Stimulated activated naive CD4-positive, alpha-beta T cell treated with Interleukin-2 at 50 U/mL for 16 hours (primary cell): ENCODE measurements around the gene SCAMP4.

Experiments
- DNase-seq: peaks from one replicate; lab custom pipeline; 2025; lab: John Stamatoyannopoulos, UW

Gene SCAMP4, protein sequence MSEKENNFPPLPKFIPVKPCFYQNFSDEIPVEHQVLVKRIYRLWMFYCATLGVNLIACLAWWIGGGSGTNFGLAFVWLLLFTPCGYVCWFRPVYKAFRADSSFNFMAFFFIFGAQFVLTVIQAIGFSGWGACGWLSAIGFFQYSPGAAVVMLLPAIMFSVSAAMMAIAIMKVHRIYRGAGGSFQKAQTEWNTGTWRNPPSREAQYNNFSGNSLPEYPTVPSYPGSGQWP

DNA sequence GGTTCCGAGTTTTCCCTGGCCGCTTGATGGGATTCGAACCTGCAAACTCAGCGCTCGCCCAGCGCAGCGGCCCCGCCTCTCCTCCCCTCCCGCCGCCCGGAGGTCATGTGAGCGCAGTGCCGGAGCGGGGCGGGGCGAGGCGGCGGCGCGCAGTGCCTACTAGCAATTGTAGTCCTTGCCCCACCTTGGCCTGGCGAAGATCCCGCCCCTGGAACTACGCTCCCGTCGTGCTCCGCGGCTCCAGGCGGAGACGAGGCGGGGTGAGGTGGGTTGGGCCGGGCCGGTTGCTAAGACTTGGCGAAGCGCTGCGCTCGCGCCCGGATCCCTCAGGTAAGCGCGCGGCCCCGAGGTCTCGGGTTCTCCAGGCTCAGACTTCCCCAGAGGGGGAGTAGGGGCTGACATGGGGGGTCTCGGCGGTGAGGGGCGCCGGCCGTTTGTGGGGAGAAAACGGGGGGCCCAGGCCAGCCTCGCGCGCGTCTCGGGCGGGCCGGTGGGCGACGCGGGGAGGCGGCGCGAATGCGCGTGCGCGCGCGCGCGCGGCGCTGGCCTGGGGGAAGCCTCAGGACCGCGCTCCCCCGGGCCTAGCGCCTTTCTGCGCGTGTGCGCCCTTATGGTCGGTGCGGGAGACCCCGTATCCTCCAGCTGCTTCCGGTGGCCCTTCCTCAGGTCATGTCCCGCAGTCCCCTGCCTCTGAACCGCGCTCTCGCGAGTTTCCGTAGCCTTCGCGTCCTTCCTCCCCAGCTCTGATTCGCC is at the start of gene SCAMP4, which contains the start of gene ADAT3:
TSS of gene SCAMP4 (plus strand) at position 290 of the 753 bp plus-strand sequence. CDS start 9,621 bp downstream, outside the sequence.
TSS of gene ADAT3 (plus strand) at position 290 of the 753 bp plus-strand sequence. CDS start 6,649 bp downstream, outside the sequence.
- peak; percentile 99 for DNase-seq

DNA sequence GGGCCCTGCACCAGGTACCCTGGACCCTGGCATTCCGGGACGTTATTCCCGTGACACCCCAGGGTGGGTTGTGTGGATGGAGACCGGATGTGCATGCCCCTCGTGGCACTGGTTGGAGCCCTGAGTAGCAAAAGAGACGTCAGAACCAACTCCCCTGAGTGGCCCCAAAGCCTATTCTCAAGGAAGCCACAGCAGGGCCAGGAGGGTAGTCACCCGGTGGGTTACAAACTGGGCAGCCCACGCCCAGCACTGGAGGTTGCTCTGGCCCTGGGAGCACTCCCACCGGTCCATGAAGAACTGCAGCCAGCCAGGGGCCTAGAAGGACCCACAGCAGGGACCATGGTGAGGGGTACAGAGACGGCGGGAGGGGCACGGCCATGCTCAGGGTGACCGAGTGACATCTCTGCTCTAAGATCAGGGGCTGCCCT is 49.4 kb upstream of the SCAMP4 start:
- DNase-seq, result peak; percentile 33

DNA sequence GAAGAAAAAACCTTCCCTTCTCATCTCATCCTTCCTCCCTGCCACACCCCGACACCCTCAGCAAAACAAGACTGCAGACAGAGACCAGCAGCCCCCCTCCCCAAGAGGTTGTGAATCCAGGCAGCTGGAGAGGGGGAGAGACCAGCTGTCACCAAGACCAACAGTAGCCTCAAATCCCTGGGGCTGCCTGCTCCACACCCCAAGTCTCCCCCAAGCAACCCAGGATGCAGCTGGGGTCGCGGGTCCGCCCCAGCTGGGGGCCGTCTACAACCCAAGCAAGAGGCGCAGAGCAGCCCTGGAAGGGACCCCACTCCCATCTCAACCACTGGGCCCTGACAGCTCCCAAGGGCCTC is 48.9 kb upstream of the SCAMP4 start:
- no peak for DNase-seq

DNA sequence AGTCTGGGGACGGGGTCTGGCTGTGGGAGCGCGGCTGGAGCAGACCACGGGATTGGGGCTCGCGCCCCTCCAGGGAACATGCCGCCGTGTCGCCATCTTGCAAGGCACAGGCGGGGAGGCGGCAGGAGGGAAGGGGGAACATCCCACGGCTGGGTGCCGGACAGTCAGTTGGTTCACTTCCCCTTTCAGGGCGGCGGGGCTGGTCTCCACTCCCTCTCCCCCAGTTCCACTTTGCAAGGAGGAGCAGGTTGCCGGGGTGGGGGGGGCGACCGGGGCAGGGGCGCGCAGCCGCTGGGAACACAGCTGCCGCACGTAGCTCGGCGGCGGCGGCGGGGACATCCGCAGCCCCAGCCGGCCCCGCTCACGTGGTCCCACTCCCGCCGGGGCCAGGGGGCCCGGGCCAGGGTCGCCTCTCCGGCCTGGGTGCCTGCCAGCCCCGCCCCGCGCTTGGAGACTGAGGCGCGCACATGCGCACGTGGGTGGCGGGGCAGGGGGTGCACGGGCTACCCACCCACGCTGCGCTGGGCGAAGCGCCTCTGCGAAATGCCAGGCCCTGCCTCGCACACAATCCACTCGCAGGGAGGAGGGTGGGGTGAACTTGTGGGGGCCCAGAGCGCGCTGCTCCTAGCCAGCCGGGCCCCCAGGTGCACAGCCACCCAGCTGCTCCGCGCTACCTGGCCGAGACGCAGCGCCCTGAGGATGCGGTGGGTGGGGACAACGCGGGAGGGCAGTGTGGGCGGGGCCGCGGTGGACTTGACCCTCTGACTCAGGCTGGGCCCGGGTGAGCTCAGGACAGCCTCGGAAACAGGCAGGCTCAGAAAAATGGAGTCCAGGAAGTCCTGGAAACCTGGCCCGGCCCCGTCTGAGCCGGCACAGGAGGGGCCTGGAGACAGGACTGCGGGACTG is 48.2 kb upstream of the SCAMP4 start:
- DNase-seq, result peak; percentile 48

DNA sequence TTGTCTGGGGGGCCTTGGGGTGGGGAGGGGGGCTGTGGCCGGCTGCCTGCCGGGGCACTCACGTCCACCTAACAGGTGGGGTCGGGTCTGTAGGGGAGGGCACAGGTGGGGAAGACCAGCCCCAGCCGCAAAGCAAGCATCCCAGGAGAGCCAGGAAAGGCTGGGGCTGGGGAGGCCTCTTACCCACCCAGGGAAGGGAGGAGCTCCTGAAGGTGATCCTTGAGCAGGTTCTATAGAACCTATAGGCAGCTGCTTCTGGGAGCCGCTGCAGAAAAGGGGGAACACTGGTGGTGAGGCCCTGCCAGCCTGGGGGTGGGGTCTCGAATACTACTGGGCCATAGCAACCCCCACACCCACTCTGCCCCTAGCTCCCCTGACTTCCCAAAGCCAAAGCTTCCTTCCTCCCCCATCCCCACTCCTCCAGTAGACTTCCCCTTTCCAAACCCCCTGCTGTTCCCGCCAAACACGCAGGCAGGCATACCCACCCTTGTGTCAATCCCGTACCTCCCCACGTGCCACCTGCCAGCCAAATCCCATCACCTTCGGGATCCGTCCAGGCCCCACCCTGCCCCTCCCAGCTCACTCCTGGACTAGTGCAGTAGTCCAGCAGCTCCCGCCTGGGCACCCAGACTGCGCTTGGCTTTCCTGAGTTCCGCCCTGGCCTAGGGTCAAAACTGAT is 47.4 kb upstream of the SCAMP4 start:
- no peak for DNase-seq

DNA sequence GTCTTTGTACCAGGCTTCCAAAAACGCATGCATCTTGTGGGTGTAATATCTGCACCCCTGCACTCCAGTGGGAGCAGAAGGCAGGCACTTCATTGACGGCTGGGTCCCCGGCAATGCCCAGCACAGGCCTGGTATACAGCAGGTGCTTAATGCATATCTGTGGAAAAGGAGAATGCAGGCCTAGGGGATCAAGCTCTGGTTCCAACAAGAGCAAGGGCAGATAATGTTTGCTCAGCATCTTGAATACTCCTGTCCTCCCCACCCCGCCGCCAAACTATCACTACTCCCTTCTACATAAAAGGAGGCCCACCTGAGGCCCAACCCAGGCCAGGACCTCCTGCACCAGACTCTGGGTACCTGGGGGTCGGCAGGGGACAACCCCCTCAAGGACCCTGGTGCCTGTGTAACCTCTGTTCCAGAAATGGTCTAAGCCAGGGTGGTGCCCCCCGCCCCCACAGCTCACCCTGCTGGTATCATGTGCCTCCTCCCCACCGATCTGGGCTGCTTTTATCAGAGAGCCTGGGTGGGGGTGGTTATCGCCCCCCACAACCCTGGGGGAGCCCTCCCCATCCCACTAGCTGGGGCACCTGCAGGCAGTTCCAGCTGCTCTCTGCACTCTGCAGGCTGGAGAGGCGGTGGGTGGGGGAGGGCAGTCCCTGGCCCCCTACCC is 46.7 kb upstream of the SCAMP4 start:
- DNase-seq, result no peak

DNA sequence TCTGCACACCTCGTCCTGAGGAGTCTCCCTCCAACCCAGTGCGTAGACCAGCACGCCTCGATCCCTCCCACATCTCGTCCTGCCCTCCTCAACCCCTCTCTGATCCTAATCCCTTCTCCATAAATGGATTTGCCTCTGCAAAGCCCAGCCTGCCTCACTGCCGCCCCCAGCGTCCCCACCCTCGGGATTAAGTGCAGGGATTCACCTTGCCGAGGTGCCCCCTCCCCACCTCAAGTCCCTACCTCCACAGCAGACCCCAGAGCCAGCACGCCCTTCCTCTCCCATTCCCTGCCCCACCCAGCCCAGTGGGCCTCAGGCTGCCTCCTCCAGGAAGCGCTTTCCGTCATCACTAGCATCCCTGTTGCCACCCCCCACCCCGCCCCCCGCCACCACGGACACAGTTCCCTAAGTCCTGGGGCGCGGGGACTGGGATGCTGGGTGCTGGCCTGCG is 45.8 kb upstream of the SCAMP4 start:
- no peak for DNase-seq

DNA sequence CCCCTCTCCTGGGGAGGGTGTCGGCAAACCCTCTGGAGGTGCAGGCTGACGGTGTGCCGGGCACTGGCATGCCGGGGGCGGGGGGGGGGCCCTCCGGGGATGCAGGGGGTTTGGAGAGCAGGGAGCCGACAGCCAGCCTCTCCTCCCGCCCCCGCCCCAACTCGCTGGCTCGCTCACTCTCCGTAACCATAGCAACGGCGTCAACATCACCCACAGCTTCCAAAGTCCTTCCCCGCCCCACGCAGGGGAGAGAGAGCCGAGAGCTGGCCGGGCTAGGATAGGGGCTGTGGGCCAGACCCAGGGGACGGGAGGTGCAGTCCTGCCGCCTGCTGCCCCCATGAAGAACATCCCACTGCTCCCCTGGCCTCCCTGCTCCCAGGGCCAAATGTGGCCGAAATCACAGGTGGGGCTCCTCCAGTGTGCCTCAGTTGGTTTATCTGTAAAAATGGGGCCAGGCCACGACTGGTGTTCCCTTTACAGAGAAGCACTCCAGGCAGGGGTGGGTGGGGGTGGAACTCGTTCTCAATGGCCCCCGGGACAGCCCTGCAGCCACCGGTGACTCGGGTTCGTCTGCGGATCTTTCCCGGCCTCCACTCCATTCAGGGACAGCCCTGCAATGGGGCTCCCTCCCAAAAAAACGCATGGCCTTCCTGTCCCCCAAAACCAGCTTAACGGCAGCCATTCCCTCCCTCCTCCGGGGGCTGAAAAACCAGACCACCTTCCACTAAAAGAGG is 45.0 kb upstream of the SCAMP4 start:
- peak; percentile 55 for DNase-seq

DNA sequence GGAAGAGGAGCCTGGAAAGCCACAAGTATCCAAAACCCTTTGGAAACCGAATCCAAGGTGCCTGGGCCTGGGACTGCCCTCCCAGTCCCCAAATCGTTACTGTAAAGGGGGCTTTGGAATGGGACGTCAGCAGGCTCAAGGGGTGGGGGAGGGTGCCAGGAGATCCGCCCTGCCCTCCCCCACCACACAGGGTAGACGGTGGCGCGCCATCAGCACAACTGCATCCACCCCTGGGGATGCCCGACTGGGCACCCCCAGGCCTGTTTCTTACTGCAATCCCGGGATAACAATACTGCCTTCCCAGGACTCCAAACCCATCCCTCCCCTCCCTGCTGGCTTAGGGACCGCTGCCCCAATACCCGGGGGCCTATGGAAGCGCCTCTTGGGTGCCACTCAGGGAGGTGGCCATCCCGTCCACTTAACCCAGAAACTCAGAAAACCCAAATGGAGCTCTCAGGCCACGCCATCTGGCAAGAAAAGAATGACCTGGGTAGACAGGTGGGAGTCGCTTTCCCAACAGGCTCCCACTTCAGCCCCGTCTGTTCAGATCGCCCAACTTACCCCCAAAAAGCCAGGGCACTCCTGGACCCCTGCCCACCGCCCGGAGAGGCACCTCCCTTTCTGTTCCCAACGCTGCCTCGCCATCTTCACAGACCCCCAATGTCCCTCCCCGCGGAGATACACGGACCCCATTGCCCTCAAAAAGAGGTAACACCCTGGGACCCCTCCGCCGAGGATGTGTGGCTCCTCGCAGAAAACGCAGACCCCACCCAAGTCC is 44.2 kb upstream of the SCAMP4 start:
- no peak for DNase-seq

DNA sequence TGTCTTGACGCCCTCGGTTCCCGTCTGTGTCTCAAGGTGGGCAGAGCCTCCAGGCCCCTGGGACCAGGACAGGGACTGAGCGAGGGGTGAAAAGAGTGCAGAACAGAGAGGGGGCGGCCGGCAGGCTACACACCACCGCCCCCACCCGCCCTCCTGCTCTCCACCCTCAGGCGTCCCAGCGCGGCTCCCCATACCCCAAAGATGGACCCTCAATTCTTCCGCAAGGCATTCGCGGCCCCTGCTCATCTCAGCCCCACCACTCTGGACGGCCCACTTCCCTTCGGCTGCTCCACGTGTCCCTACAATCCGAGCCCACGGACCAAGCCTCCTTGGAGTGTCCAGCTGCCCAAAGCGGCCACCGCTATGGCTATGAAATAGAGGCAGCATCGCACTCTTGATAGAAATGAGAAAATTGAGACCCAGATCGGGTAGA is 43.6 kb upstream of the SCAMP4 start:
- no peak for DNase-seq

DNA sequence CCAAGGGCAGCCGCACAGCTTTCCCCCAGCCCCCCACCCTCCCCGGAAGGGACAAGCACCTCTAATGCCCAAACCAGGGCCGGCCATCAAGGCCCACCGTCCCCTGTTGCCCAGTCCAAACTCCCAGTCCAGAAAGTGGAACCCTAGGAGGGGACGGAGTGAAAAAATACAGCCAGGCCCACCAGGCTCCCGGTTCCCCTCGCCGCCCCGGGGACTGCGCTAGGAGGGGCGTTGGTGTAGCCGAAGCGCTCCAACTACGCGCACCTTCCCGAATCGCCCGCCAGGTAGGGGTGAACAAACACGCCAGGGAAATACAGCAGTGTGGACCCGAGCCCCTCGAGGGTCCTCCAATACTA is 43.2 kb upstream of the SCAMP4 start:
- no peak for DNase-seq

DNA sequence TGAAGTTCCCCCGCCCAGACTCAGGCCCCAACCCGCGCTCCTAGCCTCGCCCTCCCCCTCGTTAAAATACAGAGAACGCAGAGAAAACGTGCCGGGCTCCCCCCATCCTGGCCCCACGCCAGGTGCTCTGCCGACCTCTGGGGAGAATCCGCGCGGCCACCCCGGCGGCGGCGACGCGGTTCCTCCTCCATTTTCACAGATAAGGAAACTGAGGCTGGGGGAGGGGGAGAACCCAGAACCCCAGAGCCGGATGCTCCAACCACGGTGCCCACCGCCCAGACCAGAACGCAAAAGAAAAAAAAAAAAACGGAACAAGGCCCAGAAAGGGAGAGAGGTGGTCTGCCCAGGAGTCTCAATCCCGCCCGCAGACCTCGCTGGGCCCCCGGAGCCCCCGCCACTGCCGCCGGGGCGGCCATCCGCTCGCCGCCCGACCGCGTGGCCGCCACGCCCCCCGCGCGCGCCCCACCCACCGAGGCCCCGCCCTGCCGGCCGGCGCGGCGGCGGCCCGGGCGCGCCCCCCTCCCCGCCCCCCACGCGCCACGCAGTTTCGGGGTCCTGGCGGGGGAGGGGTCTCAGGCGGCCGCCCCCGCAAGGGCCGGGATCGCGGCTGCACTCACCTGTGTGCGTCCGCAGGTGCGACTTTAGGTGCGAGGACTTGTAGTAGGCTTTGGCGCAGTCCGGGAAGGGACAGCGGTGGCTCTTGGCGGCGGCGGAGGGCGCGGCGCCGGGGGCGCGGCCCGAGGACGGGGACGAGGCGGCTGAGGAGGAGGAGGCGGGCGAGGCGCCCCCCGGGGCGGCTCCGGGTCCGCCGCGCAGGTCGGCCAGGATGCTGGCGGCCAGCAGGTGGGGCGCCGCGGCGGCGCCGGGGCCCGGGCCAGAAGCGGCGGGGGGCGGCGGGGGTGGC is 42.5 kb upstream of the SCAMP4 start:
- peak; percentile 54 for DNase-seq

DNA sequence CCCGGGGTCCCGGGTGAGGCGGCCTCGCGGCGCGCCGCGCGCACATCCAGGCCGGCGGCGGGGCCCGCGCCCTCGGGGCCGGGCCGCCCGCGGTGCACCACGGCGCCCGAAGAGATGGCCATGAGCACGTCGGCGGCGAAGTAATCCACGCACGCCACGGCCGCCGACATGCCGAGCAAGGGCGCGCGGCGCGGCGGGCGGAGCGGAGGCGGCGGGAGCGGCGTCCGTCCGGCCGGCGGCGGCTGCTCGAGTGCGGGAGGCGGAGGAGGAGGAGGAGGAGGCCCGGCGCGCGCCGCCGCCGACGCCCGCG is 41.9 kb upstream of the SCAMP4 start, which contains the start of gene KLF16:
TSS of gene KLF16 (minus strand) at position 252 of the 310 bp plus-strand sequence. CDS start at position 170, 82 bp downstream.
- no peak for DNase-seq

DNA sequence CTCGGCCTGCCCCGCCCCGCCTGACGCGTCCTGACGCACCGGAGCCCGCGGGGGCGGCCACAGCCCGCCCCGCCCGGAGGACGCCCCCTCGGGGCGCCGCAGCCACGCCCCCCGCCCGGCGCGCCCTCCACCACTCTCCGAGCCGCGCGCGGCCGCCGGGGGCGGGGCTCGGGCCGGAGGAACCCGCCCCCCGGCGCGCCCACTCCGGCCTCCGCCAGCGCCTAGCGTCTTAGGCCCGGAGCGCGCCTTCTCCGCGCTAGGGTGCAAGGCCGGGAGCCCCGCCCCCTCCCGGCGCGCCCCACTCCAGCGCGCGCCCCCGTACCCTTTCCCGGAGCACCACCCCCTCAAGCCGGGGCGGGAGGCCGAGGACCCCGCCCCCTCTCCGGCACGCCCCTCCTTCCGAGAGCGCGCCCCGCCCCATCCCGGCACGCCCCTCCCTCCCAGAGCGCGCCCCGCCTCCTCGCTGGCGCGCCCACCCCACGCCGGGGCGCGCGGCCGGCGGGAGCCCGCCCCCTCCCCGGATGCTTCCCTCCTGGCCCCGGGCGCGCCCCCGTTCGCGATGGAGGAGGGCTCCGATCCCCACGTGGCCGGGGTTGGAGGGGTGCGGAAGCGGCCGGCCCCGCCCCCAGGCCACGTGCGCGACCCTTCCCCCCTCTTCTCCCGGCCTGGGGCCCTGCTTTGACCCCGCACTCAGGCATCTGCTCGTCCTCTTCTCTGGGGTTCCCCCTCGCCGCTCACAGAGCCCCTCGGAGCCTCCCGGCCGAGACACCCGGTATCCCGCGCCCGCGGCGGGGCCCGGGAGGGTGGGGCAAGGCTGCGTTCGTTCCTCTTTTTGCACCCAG is 41.3 kb upstream of the SCAMP4 start:
- DNase-seq, result peak; percentile 91

DNA sequence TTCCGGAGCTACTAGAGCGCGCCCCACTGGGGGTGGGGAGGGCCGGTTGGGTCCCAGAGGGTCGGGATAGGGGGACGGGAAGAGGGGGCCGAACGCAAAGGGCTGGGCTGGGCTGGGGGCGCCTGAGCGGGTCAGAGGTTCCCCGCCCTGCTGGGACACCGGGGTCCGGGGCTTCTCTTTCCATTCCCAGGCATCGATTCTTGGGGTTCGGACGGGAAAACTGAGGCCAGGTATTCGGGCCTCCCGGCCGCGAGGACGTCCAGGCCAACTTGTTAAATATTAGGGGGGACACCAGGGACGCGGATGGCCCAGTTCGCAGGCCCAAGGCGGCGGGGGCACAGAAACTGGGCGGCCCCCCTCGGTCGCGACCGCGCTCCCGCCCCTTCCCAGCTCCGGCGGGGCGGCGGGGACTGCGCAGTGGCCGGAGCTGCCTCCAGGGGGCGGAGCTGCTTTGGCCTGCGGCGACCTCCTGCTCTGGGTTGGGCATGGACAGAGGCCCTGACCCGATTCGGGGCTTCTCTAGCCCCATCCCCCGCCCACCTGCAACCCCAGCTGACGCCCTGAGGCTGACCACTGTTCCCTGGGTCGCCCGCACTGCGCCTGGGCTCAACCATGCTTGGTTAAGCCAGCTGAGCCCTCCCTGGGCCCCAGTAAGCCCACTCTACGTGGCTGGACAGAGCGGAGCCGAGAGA is 40.6 kb upstream of the SCAMP4 start:
- peak; percentile 52 for DNase-seq

DNA sequence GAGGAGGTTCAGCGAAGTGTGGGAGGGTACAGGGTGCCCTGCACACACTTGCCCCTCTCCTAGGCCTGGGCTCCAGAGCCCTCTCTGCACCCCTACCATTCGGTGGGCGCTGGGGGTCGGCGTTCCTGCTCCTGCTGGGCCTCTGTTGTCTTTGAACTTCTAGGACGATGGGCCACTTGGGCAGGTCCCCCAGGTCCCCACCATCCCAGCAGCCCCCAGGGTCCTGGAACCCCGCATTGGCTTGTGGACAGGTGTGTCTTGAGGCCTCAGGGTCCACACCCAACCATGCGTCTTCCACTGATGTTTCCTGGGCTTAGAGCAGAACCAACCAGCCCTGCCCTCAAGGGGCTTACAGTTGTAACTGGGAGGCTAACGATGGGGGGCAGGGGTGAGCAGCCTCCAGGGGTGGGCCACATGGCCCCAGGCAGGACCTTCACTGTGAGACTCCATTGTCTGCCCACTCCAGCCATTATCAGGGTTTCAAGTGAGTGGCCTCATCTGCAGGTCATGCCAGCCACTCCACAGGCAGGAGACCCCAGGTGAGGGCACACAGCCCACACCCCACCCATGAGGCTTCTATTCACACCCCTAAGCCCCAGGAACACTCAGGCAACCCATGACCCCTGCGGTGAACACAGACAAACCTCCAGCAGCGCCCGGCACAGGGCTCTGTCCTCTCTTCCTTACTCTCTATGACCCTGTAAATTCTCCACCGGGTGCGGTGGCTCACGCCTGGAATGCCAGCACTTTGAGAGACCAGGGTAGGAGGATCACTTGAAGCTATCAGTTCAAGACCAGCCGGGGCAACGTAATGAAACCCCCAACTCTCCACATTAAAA is 39.8 kb upstream of the SCAMP4 start:
- no peak for DNase-seq
